Activated naive CD4-positive, alpha-beta T cell treated with anti-CD3 and anti-CD28 coated beads, Interleukin-2, amount 50 U/mL, for 72 hours (primary cell): ENCODE data around the gene AGAP1. TPM values are rescaled to one million over a fixed set of nuclear protein-coding genes. Genes with fewer than 3 reads are reported as not detected.

Experiments used
- ATAC-seq, 2 donors: fragments of 150-1000 bp; cut with Tn5 transposase; 2 replicates each; pipeline ENCODE4 v1.10.0; 2021; ENCODE audit warnings: mild to moderate bottlenecking in 2 of 2, moderate library complexity in 2 of 2
- DNase-seq, 2 donors: peaks; one replicate each; pipeline ENCODE4 v3.0.0; 2021 to 2022; ENCODE audit warnings: low spot score in 2 of 2
- H3K27ac Mint-ChIP-seq, 2 donors: one replicate each; pipeline ENCODE4 v1.8.0; 2022; ENCODE audit warnings: mild to moderate bottlenecking in 2 of 2, mixed read lengths in 2 of 2
- H3K36me3 Mint-ChIP-seq, 2 donors: one replicate each; pipeline ENCODE4 v1.8.0; 2022; ENCODE audit warnings: mixed read lengths in 2 of 2
- H3K9me3 Mint-ChIP-seq, 2 donors: one replicate each; pipeline ENCODE4 v1.8.0; 2022; ENCODE audit warnings: mixed read lengths in 2 of 2
- total RNA-seq, 2 donors: library from RNA; stranded (reverse); gene quantifications; one replicate each; pipeline ENCODE4 v1.2.3, GENCODE V29; 2022

Gene AGAP1
- total RNA-seq, 2 donors from 2014 or later, result 0.48 to 7.2 TPM

- H3K9me3 Mint-ChIP-seq, result no peaks in the 10 kb centered on the region
- H3K36me3 Mint-ChIP-seq, result no peaks in the 10 kb centered on the region
- no peak overlapping the region for H3K27ac Mint-ChIP-seq
- DNase-seq, result no peak
- ATAC-seq, result no peak
These were observed 198.2 kb downstream of the AGAP1 start for GRCh38 chr2:235692076-235692475.

- no peak overlapping the region for H3K27ac Mint-ChIP-seq
- no peaks in the 10 kb centered on the region for H3K9me3 Mint-ChIP-seq
- ATAC-seq (no peak), DNase-seq (no peak)
- H3K36me3 Mint-ChIP-seq, result no peaks in the 10 kb centered on the region
These were observed 198.9 kb downstream of the AGAP1 start for GRCh38 chr2:235692671-235693171.

- ATAC-seq (no peak), DNase-seq (no peak)
- no peaks in the 10 kb centered on the region for H3K9me3 Mint-ChIP-seq
- H3K36me3 Mint-ChIP-seq, result no peaks in the 10 kb centered on the region
- H3K27ac Mint-ChIP-seq, result no peak overlapping the region
These were observed 199.4 kb downstream of the AGAP1 start for GRCh38 chr2:235693279-235693678.

GRCh38 chr2:235694721-235695601 is 201.1 kb downstream of the AGAP1 start:
- DNase-seq (no peak), ATAC-seq (no peak)
- H3K27ac Mint-ChIP-seq, result no peak overlapping the region
- H3K9me3 Mint-ChIP-seq, result no peaks in the 10 kb centered on the region
- no peaks in the 10 kb centered on the region for H3K36me3 Mint-ChIP-seq

GRCh38 chr2:235695602-235695895 is 201.7 kb downstream of the AGAP1 start:
- Mint-ChIP-seq H3K36me3 (no peaks in the 10 kb centered on the region), H3K9me3 (no peaks in the 10 kb centered on the region), H3K27ac (no peak overlapping the region)
- ATAC-seq (no peak), DNase-seq (no peak)

GRCh38 chr2:235697041-235697440 is 203.2 kb downstream of the AGAP1 start:
- Mint-ChIP-seq H3K36me3 (no peaks in the 10 kb centered on the region), H3K27ac (no peak overlapping the region), H3K9me3 (no peaks in the 10 kb centered on the region)
- no peak for DNase-seq
- ATAC-seq, result no peak

GRCh38 chr2:235698028-235698427 is 204.2 kb downstream of the AGAP1 start:
- no peaks in the 10 kb centered on the region for H3K36me3 Mint-ChIP-seq
- ATAC-seq (no peak), DNase-seq (no peak)
- H3K9me3 Mint-ChIP-seq, result no peaks in the 10 kb centered on the region
- H3K27ac Mint-ChIP-seq, result no peak overlapping the region

GRCh38 chr2:235698491-235698890 is 204.6 kb downstream of the AGAP1 start:
- Mint-ChIP-seq H3K9me3 (no peaks in the 10 kb centered on the region), H3K36me3 (no peaks in the 10 kb centered on the region), H3K27ac (no peak overlapping the region)
- ATAC-seq, result no peak
- no peak for DNase-seq

GRCh38 chr2:235699576-235699975 is 205.7 kb downstream of the AGAP1 start:
- no peak overlapping the region for H3K27ac Mint-ChIP-seq
- H3K36me3 Mint-ChIP-seq, result no peaks in the 10 kb centered on the region

GRCh38 chr2:235701206-235701981 is 207.6 kb downstream of the AGAP1 start:
- Mint-ChIP-seq H3K36me3 (no peaks in the 10 kb centered on the region), H3K27ac (no peak overlapping the region), H3K9me3 (no peaks in the 10 kb centered on the region)
- DNase-seq (no peak), ATAC-seq (no peak)

More at GRCh38 chr2:235699576-235699975, 205.7 kb downstream of the AGAP1 start:
- DNase-seq, result no peak
- no peaks in the 10 kb centered on the region for H3K9me3 Mint-ChIP-seq
- no peak for ATAC-seq

- no peak for ATAC-seq
- no peaks in the 10 kb centered on the region for H3K9me3 Mint-ChIP-seq
- H3K27ac Mint-ChIP-seq, result no peak overlapping the region
- no peak for DNase-seq
- H3K36me3 Mint-ChIP-seq, result no peaks in the 10 kb centered on the region
These were observed 208.3 kb downstream of the AGAP1 start for GRCh38 chr2:235702186-235702585.

GRCh38 chr2:235703711-235704295 is 210.0 kb downstream of the AGAP1 start:
- H3K27ac Mint-ChIP-seq, result no peak overlapping the region
- ATAC-seq (no peak), DNase-seq (no peak)
- H3K9me3 Mint-ChIP-seq, result no peaks in the 10 kb centered on the region
- no peaks in the 10 kb centered on the region for H3K36me3 Mint-ChIP-seq

GRCh38 chr2:235705296-235705695 is 211.5 kb downstream of the AGAP1 start:
- DNase-seq (no peak), ATAC-seq (no peak)
- no peaks in the 10 kb centered on the region for H3K9me3 Mint-ChIP-seq
- no peaks in the 10 kb centered on the region for H3K36me3 Mint-ChIP-seq
- H3K27ac Mint-ChIP-seq, result no peak overlapping the region

- Mint-ChIP-seq H3K27ac (no peak overlapping the region), H3K36me3 (no peaks in the 10 kb centered on the region), H3K9me3 (no peaks in the 10 kb centered on the region)
- no peak for ATAC-seq
- no peak for DNase-seq
These were observed 212.7 kb downstream of the AGAP1 start for GRCh38 chr2:235706506-235706905.

GRCh38 chr2:235707411-235708096 is 213.7 kb downstream of the AGAP1 start:
- no peak for ATAC-seq
- H3K27ac Mint-ChIP-seq, result no peak overlapping the region
- no peak for DNase-seq
- H3K9me3 Mint-ChIP-seq, result no peaks in the 10 kb centered on the region
- no peaks in the 10 kb centered on the region for H3K36me3 Mint-ChIP-seq

- Mint-ChIP-seq H3K36me3 (no peaks in the 10 kb centered on the region), H3K27ac (no peak overlapping the region), H3K9me3 (no peaks in the 10 kb centered on the region)
- DNase-seq (no peak), ATAC-seq (no peak)
These were observed 215.4 kb downstream of the AGAP1 start for GRCh38 chr2:235709124-235709813.
